ENCODE data around the gene MSI2.

MSI2 gene

GRCh38 chr17:57550016-57550415 is 293.7 kb downstream of the MSI2 start:
- no peak for DNase-seq

- no peak for DNase-seq
These were observed 294.5 kb downstream of the MSI2 start for GRCh38 chr17:57550668-57551315.

- no peak for DNase-seq
These were observed 295.2 kb downstream of the MSI2 start for GRCh38 chr17:57551321-57552079.

- no peak for DNase-seq
These were observed 295.8 kb downstream of the MSI2 start for GRCh38 chr17:57552114-57552624.

- DNase-seq = no peak
These were observed 297.2 kb downstream of the MSI2 start for GRCh38 chr17:57553526-57553925.

- peak; percentile 66 for DNase-seq
These were observed 297.9 kb downstream of the MSI2 start for GRCh38 chr17:57553991-57554825.

- DNase-seq = no peak
These were observed 298.7 kb downstream of the MSI2 start for GRCh38 chr17:57554826-57555635.

GRCh38 chr17:57555636-57556175 is 299.4 kb downstream of the MSI2 start:
- peak; percentile 44 for DNase-seq

- no peak for DNase-seq
These were observed 300.0 kb downstream of the MSI2 start for GRCh38 chr17:57556320-57556719.

GRCh38 chr17:57556977-57557376 is 300.7 kb downstream of the MSI2 start:
- no peak for DNase-seq

- no peak for DNase-seq
These were observed 301.1 kb downstream of the MSI2 start for GRCh38 chr17:57557416-57557815.

- DNase-seq = peak; percentile 55
These were observed 301.7 kb downstream of the MSI2 start for GRCh38 chr17:57557834-57558681.

- DNase-seq = no peak
These were observed 302.9 kb downstream of the MSI2 start for GRCh38 chr17:57559226-57559625.

- no peak for DNase-seq
These were observed 303.5 kb downstream of the MSI2 start for GRCh38 chr17:57559634-57560318.

- DNase-seq = no peak
These were observed 304.0 kb downstream of the MSI2 start for GRCh38 chr17:57560319-57560705.

- DNase-seq = no peak
These were observed 304.9 kb downstream of the MSI2 start for GRCh38 chr17:57561072-57561861.

- no peak for DNase-seq
These were observed 305.9 kb downstream of the MSI2 start for GRCh38 chr17:57562184-57562698.

GRCh38 chr17:57563958-57564357 is 307.6 kb downstream of the MSI2 start:
- DNase-seq = no peak

GRCh38 chr17:57565176-57565575 is 308.9 kb downstream of the MSI2 start:
- DNase-seq = no peak

GRCh38 chr17:57566721-57567120 is 310.4 kb downstream of the MSI2 start:
- peak; percentile 84 for DNase-seq

Measured in NCI-H1436 (cell line).